Smooth muscle cell (in vitro differentiated cells): Measurements from ENCODE around the gene CFAP45. TPM values are rescaled to one million over a fixed set of nuclear protein-coding genes. Genes with fewer than 3 reads are reported as not detected.

Source experiments
- DNase-seq: peaks from one replicate; lab custom pipeline; 2025; ENCODE audit not compliant: unreplicated experiment; lab: John Stamatoyannopoulos, UW
- H2AFZ ChIP-seq: fragments of 200-600 bp; sonication (generic); 2 replicates; pipeline ENCODE4 v1.6.0; 2016; ENCODE audit warnings: antibody characterized with exemption, low read depth, mild to moderate bottlenecking
- H3F3A ChIP-seq: fragments of 200-600 bp; sonication (generic); 2 replicates; pipeline ENCODE4 v1.6.0; 2017; ENCODE audit warnings: antibody characterized with exemption, low read depth
- H3K27ac ChIP-seq: fragments of 200-600 bp; sonication (generic); 2 replicates; pipeline ENCODE4 v1.5.1; 2016; ENCODE audit warnings: low read depth, mild to moderate bottlenecking
- H3K27me3 ChIP-seq: fragments of 200-600 bp; sonication (generic); 2 replicates; pipeline ENCODE4 v1.6.1; 2016; ENCODE audit warnings: low read depth, mild to moderate bottlenecking
- H3K36me3 ChIP-seq: fragments of 200-600 bp; sonication (generic); 2 replicates; pipeline ENCODE4 v1.5.1; 2016; ENCODE audit warnings: low read depth
- H3K4me1 ChIP-seq: fragments of 200-600 bp; sonication (generic); 2 replicates; pipeline ENCODE4 v1.5.1; 2016; ENCODE audit warnings: low read depth
- H3K4me2 ChIP-seq: fragments of 200-600 bp; sonication (generic); 2 replicates; pipeline ENCODE4 v1.6.0; 2016; ENCODE audit warnings: mild to moderate bottlenecking
- H3K4me3 ChIP-seq: fragments of 200-600 bp; sonication (generic); 2 replicates; pipeline ENCODE4 v1.5.1; 2016; ENCODE audit warnings: mild to moderate bottlenecking
- H3K79me2 ChIP-seq: fragments of 200-600 bp; sonication (generic); 2 replicates; pipeline ENCODE4 v1.6.0; 2016; ENCODE audit warnings: low read depth, mild to moderate bottlenecking
- H3K9ac ChIP-seq: fragments of 200-600 bp; sonication (generic); 2 replicates; pipeline ENCODE4 v1.6.0; 2016; ENCODE audit warnings: low read depth
- H3K9me3 ChIP-seq: fragments of 200-600 bp; sonication (generic); replicated peaks from 2 replicates; pipeline ENCODE4 v1.5.1; 2016; ENCODE audit warnings: low read depth
- H4K20me1 ChIP-seq: fragments of 200-600 bp; sonication (generic); 2 replicates; pipeline ENCODE4 v1.6.0; 2016; ENCODE audit warnings: low read depth
- WGBS: methylation state at CpG from one replicate; pipeline ENCODE4 v1.1.7; 2016; ENCODE audit warnings: low lambda C conversion rate; 5-methylcytosine and 5-hydroxymethylcytosine counted together
- polyA plus RNA-seq: library from polyadenylated mRNA; unstranded; fragments of >200 nt; fragmentation: Nextera tagmentation; extraction: Ambion mirVana; gene quantifications from 2 replicates; pipeline ENCODE4 v1.2.1, GENCODE V29; 2016
- total RNA-seq: library from RNA; depleted of rRNA; stranded (reverse); fragments of >200 nt; gene quantifications from 2 replicates; pipeline ENCODE4 v1.2.3, GENCODE V29; 2014
- TF ChIP-seq, protein P1 (sequence below): fragments of 200-600 bp; sonication (generic); IDR thresholded peaks from 2 replicates; pipeline ENCODE4 v1.5.1; 2017; ENCODE audit warnings: borderline replicate concordance, mild to moderate bottlenecking, antibody characterized with exemption; ENCODE audit not compliant: insufficient read depth, poor library complexity, severe bottlenecking

CFAP45 gene
- total and polyA plus RNA-seq, 2 experiments from 2014 or later = 1.2 to 1.3 TPM

- no peaks in the 10 kb centered on the region for H3K36me3 ChIP-seq
- TF ChIP-seq, protein P1, sequence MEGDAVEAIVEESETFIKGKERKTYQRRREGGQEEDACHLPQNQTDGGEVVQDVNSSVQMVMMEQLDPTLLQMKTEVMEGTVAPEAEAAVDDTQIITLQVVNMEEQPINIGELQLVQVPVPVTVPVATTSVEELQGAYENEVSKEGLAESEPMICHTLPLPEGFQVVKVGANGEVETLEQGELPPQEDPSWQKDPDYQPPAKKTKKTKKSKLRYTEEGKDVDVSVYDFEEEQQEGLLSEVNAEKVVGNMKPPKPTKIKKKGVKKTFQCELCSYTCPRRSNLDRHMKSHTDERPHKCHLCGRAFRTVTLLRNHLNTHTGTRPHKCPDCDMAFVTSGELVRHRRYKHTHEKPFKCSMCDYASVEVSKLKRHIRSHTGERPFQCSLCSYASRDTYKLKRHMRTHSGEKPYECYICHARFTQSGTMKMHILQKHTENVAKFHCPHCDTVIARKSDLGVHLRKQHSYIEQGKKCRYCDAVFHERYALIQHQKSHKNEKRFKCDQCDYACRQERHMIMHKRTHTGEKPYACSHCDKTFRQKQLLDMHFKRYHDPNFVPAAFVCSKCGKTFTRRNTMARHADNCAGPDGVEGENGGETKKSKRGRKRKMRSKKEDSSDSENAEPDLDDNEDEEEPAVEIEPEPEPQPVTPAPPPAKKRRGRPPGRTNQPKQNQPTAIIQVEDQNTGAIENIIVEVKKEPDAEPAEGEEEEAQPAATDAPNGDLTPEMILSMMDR = no peak
- no peak overlapping the region for H3K4me2 ChIP-seq
- H3K27me3 ChIP-seq = no peaks in the 10 kb centered on the region
- WGBS = 95% methylated on average over 4 of the region's 4 CpGs
- H4K20me1 ChIP-seq = no peaks in the 10 kb centered on the region
- no peak overlapping the region for H2AFZ ChIP-seq
- no peaks in the 10 kb centered on the region for H3K79me2 ChIP-seq
- no peak overlapping the region for H3K4me3 ChIP-seq
- H3K9me3 ChIP-seq = no peaks in the 10 kb centered on the region
- H3K9ac ChIP-seq = no peak overlapping the region
- peaks cover 10% of the 10 kb centered on the region for H3K4me1 ChIP-seq
- no peak for DNase-seq
- no peaks in the 10 kb centered on the region for H3F3A ChIP-seq
- H3K27ac ChIP-seq = no peak overlapping the region
These were observed 10.8 kb downstream of the CFAP45 start for GRCh38 chr1:159889202-159889601.

DNA sequence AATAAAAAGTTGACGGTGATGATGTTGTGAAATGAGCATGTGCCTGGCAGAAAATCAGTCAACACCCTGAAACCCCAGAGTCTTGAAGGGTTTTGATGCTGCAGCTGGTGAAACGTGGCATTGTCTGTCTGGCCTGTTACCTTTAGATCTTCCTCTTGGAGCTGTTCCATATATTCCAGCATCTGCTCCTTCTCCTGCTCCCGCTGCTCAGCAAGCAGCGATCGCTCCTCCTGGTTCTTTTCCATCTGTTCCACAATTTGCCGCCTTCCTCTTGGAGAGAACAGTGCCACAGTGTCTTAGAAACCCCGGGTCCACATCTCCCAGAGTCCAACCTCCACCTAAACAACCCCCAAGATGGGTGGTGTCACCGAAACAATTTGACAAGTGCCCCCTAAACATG, 15.7 kb downstream of the CFAP45 start:
- Histone ChIP-seq H3K4me2 (no peak overlapping the region), H3K4me1 (no peaks in the 10 kb centered on the region), H3K27ac (no peak overlapping the region), H3K4me3 (no peak overlapping the region), H3K79me2 (no peaks in the 10 kb centered on the region), H4K20me1 (no peaks in the 10 kb centered on the region), H3K9ac (no peak overlapping the region), H3K36me3 (no peaks in the 10 kb centered on the region), H3F3A (no peaks in the 10 kb centered on the region), H3K9me3 (no peaks in the 10 kb centered on the region), H3K27me3 (no peaks in the 10 kb centered on the region), H2AFZ (no peak overlapping the region)
- 81% methylated on average over 8 of the region's 8 CpGs for WGBS
- TF ChIP-seq, protein P1 = no peak
- DNase-seq = no peak

DNA sequence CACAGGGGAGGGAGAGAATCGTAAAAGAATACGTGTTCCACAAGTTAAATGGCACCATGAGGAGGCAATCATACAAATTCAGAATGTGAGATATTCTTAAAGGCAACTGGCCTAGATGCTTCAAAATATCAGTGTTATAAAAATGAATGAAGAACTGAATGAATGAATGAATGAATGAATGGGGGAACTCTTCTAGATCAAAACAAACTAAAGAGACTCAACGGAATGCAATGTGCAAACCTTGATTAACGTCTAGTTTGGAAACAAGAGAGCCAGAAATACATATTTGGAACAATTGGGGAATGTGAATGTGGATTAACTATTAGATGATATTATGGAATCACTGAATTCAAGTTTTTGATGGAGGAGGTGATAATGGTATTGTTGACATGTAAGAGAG, 16.8 kb downstream of the CFAP45 start:
- Histone ChIP-seq H2AFZ (no peak overlapping the region), H3K4me2 (no peak overlapping the region), H3K79me2 (no peaks in the 10 kb centered on the region), H3K27ac (no peak overlapping the region), H3K9me3 (no peaks in the 10 kb centered on the region), H3K9ac (no peak overlapping the region), H3K4me3 (no peak overlapping the region), H3K27me3 (no peaks in the 10 kb centered on the region), H3F3A (no peaks in the 10 kb centered on the region), H3K4me1 (no peaks in the 10 kb centered on the region), H4K20me1 (no peaks in the 10 kb centered on the region), H3K36me3 (no peaks in the 10 kb centered on the region)
- WGBS = 69% methylated on average over 4 of the region's 4 CpGs
- TF ChIP-seq, protein P1 = no peak
- DNase-seq = no peak

- Histone ChIP-seq H3K4me2 (peak overlapping the region; percentile 54), H3K9ac (peak overlapping the region; percentile 50), H3K36me3 (no peaks in the 10 kb centered on the region), H3K27me3 (no peaks in the 10 kb centered on the region), H4K20me1 (no peaks in the 10 kb centered on the region), H2AFZ (no peak overlapping the region), H3K27ac (peak overlapping the region; percentile 90), H3F3A (no peaks in the 10 kb centered on the region), H3K9me3 (no peaks in the 10 kb centered on the region), H3K4me3 (no peak overlapping the region), H3K79me2 (no peaks in the 10 kb centered on the region), H3K4me1 (no peaks in the 10 kb centered on the region)
- TF ChIP-seq, protein P1 = no peak
- WGBS = 87% methylated on average over 2 of the region's 2 CpGs
- no peak for DNase-seq
These were observed 17.5 kb downstream of the CFAP45 start for GRCh38 chr1:159882527-159882862.
